GM19438 (cell line): ENCODE measurements around the gene SGMS1.

ENCODE experiments used
- ATAC-seq: cut with Tn5 transposase; IDR thresholded peaks from one replicate; pipeline ENCODE4 v1.9.1; 2021; ENCODE audit warnings: low read depth; ENCODE audit not compliant: unreplicated experiment

Gene SGMS1

GRCh38 chr10:50613726-50614443 is 9.9 kb downstream of the SGMS1 start:
- ATAC-seq = no peak

GRCh38 chr10:50613150-50613549 is 10.6 kb downstream of the SGMS1 start:
- ATAC-seq = peak; percentile 40

GRCh38 chr10:50610368-50610767 is 13.4 kb downstream of the SGMS1 start:
- no peak for ATAC-seq

GRCh38 chr10:50607356-50607925 is 16.3 kb downstream of the SGMS1 start:
- no peak for ATAC-seq

- no peak for ATAC-seq
Observed at GRCh38 chr10:50605951-50606270, 17.8 kb downstream of the SGMS1 start.

- peak; percentile 69 for ATAC-seq
Observed at GRCh38 chr10:50605269-50605950, 18.3 kb downstream of the SGMS1 start.

GRCh38 chr10:50604809-50605208 is 18.9 kb downstream of the SGMS1 start:
- no peak for ATAC-seq

GRCh38 chr10:50604049-50604640 is 19.6 kb downstream of the SGMS1 start:
- ATAC-seq = peak; percentile 58

- no peak for ATAC-seq
Observed at GRCh38 chr10:50603151-50603850, 20.5 kb downstream of the SGMS1 start.

- no peak for ATAC-seq
Observed at GRCh38 chr10:50601974-50602373, 21.8 kb downstream of the SGMS1 start.

- ATAC-seq = no peak
Observed at GRCh38 chr10:50600831-50601477, 22.8 kb downstream of the SGMS1 start.

- no peak for ATAC-seq
Observed at GRCh38 chr10:50600286-50600685, 23.5 kb downstream of the SGMS1 start.

GRCh38 chr10:50596897-50597296 is 26.9 kb downstream of the SGMS1 start:
- ATAC-seq = no peak

- no peak for ATAC-seq
Observed at GRCh38 chr10:50596456-50596855, 27.3 kb downstream of the SGMS1 start.

- ATAC-seq = no peak
Observed at GRCh38 chr10:50595785-50596184, 28.0 kb downstream of the SGMS1 start.

- ATAC-seq = no peak
Observed at GRCh38 chr10:50593523-50594376, 30.0 kb downstream of the SGMS1 start.

- no peak for ATAC-seq
Observed at GRCh38 chr10:50592961-50593418, 30.8 kb downstream of the SGMS1 start.

GRCh38 chr10:50590935-50591334 is 32.8 kb downstream of the SGMS1 start:
- no peak for ATAC-seq

GRCh38 chr10:50586740-50587088 is 37.0 kb downstream of the SGMS1 start:
- ATAC-seq = no peak
